Smooth muscle cell (in vitro differentiated cells): ENCODE data around the gene DMTF1. TPM values are rescaled to one million over a fixed set of nuclear protein-coding genes. Genes with fewer than 3 reads are reported as not detected.
A peak's percentile ranks its signal among the peaks of the same experiment; 100 is the strongest.

ENCODE experiments used
- DNase-seq: peaks from one replicate; lab custom pipeline; 2025; ENCODE audit not compliant: unreplicated experiment; lab: John Stamatoyannopoulos, UW
- H2AFZ ChIP-seq: fragments of 200-600 bp; sonication (generic); 2 replicates; pipeline ENCODE4 v1.6.0; 2016; ENCODE audit warnings: antibody characterized with exemption, low read depth, mild to moderate bottlenecking
- H3F3A ChIP-seq: fragments of 200-600 bp; sonication (generic); 2 replicates; pipeline ENCODE4 v1.6.0; 2017; ENCODE audit warnings: antibody characterized with exemption, low read depth
- H3K27ac ChIP-seq: fragments of 200-600 bp; sonication (generic); 2 replicates; pipeline ENCODE4 v1.5.1; 2016; ENCODE audit warnings: low read depth, mild to moderate bottlenecking
- H3K27me3 ChIP-seq: fragments of 200-600 bp; sonication (generic); 2 replicates; pipeline ENCODE4 v1.6.1; 2016; ENCODE audit warnings: low read depth, mild to moderate bottlenecking
- H3K36me3 ChIP-seq: fragments of 200-600 bp; sonication (generic); 2 replicates; pipeline ENCODE4 v1.5.1; 2016; ENCODE audit warnings: low read depth
- H3K4me1 ChIP-seq: fragments of 200-600 bp; sonication (generic); 2 replicates; pipeline ENCODE4 v1.5.1; 2016; ENCODE audit warnings: low read depth
- H3K4me2 ChIP-seq: fragments of 200-600 bp; sonication (generic); 2 replicates; pipeline ENCODE4 v1.6.0; 2016; ENCODE audit warnings: mild to moderate bottlenecking
- H3K4me3 ChIP-seq: fragments of 200-600 bp; sonication (generic); 2 replicates; pipeline ENCODE4 v1.5.1; 2016; ENCODE audit warnings: mild to moderate bottlenecking
- H3K79me2 ChIP-seq: fragments of 200-600 bp; sonication (generic); 2 replicates; pipeline ENCODE4 v1.6.0; 2016; ENCODE audit warnings: low read depth, mild to moderate bottlenecking
- H3K9ac ChIP-seq: fragments of 200-600 bp; sonication (generic); 2 replicates; pipeline ENCODE4 v1.6.0; 2016; ENCODE audit warnings: low read depth
- H3K9me3 ChIP-seq: fragments of 200-600 bp; sonication (generic); replicated peaks from 2 replicates; pipeline ENCODE4 v1.5.1; 2016; ENCODE audit warnings: low read depth
- H4K20me1 ChIP-seq: fragments of 200-600 bp; sonication (generic); 2 replicates; pipeline ENCODE4 v1.6.0; 2016; ENCODE audit warnings: low read depth
- CTCF ChIP-seq: fragments of 200-600 bp; sonication (generic); IDR thresholded peaks from 2 replicates; pipeline ENCODE4 v1.5.1; 2017; ENCODE audit warnings: borderline replicate concordance, mild to moderate bottlenecking, antibody characterized with exemption; ENCODE audit not compliant: insufficient read depth, poor library complexity, severe bottlenecking
- WGBS: methylation state at CpG from one replicate; pipeline ENCODE4 v1.1.7; 2016; ENCODE audit warnings: low lambda C conversion rate; 5-methylcytosine and 5-hydroxymethylcytosine counted together
- polyA plus RNA-seq: library from polyadenylated mRNA; unstranded; fragments of >200 nt; fragmentation: Nextera tagmentation; extraction: Ambion mirVana; gene quantifications from 2 replicates; pipeline ENCODE4 v1.2.1, GENCODE V29; 2016
- total RNA-seq: library from RNA; depleted of rRNA; stranded (reverse); fragments of >200 nt; gene quantifications from 2 replicates; pipeline ENCODE4 v1.2.3, GENCODE V29; 2014

DMTF1 gene
- total and polyA plus RNA-seq, 2 experiments from 2014 or later, result 31.7 to 109 TPM

GRCh38 chr7:87213811-87214210, 61.6 kb downstream of the DMTF1 start:
- no peak for TF ChIP-seq CTCF
- peaks cover 6% of the 10 kb centered on the region for H3K4me1 ChIP-seq
- H3K79me2 ChIP-seq, result peaks cover 52% of the 10 kb centered on the region
- no peak overlapping the region for H3K4me3 ChIP-seq
- no peak overlapping the region for H2AFZ ChIP-seq
- H4K20me1 ChIP-seq, result peaks cover 57% of the 10 kb centered on the region
- H3K27ac ChIP-seq, result no peak overlapping the region
- no peaks in the 10 kb centered on the region for H3K9me3 ChIP-seq
- no peak overlapping the region for H3K4me2 ChIP-seq
- no peaks in the 10 kb centered on the region for H3K36me3 ChIP-seq
- 59% methylated on average over 2 of the region's 2 CpGs for WGBS
- no peak for DNase-seq
- H3F3A ChIP-seq, result no peaks in the 10 kb centered on the region
- H3K27me3 ChIP-seq, result no peaks in the 10 kb centered on the region
- no peak overlapping the region for H3K9ac ChIP-seq

GRCh38 chr7:87215046-87215445, 62.8 kb downstream of the DMTF1 start:
- TF ChIP-seq CTCF, result no peak
- Histone ChIP-seq H3K27me3 (no peaks in the 10 kb centered on the region), H3K79me2 (peaks cover 48% of the 10 kb centered on the region), H3K36me3 (no peaks in the 10 kb centered on the region), H3K9ac (no peak overlapping the region), H3K9me3 (no peaks in the 10 kb centered on the region), H2AFZ (no peak overlapping the region), H3F3A (no peaks in the 10 kb centered on the region), H3K4me2 (no peak overlapping the region), H3K27ac (no peak overlapping the region), H4K20me1 (peaks cover 57% of the 10 kb centered on the region), H3K4me1 (peaks cover 6% of the 10 kb centered on the region), H3K4me3 (no peak overlapping the region)
- no peak for DNase-seq
- WGBS, result 96% methylated on average over 3 of the region's 3 CpGs

- no peak for DNase-seq
- H3K4me3 ChIP-seq, result no peak overlapping the region
- no peak overlapping the region for H2AFZ ChIP-seq
- WGBS, result 87% methylated on average over 5 of the region's 5 CpGs
- H3K36me3 ChIP-seq, result no peaks in the 10 kb centered on the region
- no peak overlapping the region for H3K9ac ChIP-seq
- no peaks in the 10 kb centered on the region for H3K27me3 ChIP-seq
- peaks cover 40% of the 10 kb centered on the region for H4K20me1 ChIP-seq
- no peaks in the 10 kb centered on the region for H3K4me1 ChIP-seq
- H3K4me2 ChIP-seq, result peak overlapping the region; percentile 14
- no peak for TF ChIP-seq CTCF
- no peaks in the 10 kb centered on the region for H3K9me3 ChIP-seq
- H3F3A ChIP-seq, result no peaks in the 10 kb centered on the region
- H3K27ac ChIP-seq, result no peak overlapping the region
- peaks cover 41% of the 10 kb centered on the region for H3K79me2 ChIP-seq
Observed at GRCh38 chr7:87216701-87217508, 64.7 kb downstream of the DMTF1 start.

- no peaks in the 10 kb centered on the region for H3F3A ChIP-seq
- no peaks in the 10 kb centered on the region for H3K9me3 ChIP-seq
- H3K4me3 ChIP-seq, result peak overlapping the region; percentile 86
- H3K27ac ChIP-seq, result no peak overlapping the region
- H3K4me1 ChIP-seq, result no peaks in the 10 kb centered on the region
- H3K79me2 ChIP-seq, result peaks cover 29% of the 10 kb centered on the region
- peak overlapping the region; percentile 92 for H3K4me2 ChIP-seq
- TF ChIP-seq CTCF, result no peak
- peaks cover 9% of the 10 kb centered on the region for H3K27me3 ChIP-seq
- no peak for DNase-seq
- H3K9ac ChIP-seq, result no peak overlapping the region
- H4K20me1 ChIP-seq, result peaks cover 28% of the 10 kb centered on the region
- H3K36me3 ChIP-seq, result no peaks in the 10 kb centered on the region
- WGBS, result 89% methylated on average over 9 of the region's 9 CpGs
- H2AFZ ChIP-seq, result no peak overlapping the region
Observed at GRCh38 chr7:87217983-87218653, 65.9 kb downstream of the DMTF1 start.
